HL-60/S4 treated with phorbol 12-myristate 13-acetate at 8.2 ng/mL for 4 days and 3 days (cell line): Measurements from ENCODE around the gene KIF23.

Experiments used
- in situ Hi-C: fragments of 300-500 bp; cut with MboI; formaldehyde crosslinking; loops from 2 replicates; pipeline ENCODE4 v1.15.0; 2022; ENCODE audit warnings: low sequenced_read_pairs

The KIF23 gene

DNA sequence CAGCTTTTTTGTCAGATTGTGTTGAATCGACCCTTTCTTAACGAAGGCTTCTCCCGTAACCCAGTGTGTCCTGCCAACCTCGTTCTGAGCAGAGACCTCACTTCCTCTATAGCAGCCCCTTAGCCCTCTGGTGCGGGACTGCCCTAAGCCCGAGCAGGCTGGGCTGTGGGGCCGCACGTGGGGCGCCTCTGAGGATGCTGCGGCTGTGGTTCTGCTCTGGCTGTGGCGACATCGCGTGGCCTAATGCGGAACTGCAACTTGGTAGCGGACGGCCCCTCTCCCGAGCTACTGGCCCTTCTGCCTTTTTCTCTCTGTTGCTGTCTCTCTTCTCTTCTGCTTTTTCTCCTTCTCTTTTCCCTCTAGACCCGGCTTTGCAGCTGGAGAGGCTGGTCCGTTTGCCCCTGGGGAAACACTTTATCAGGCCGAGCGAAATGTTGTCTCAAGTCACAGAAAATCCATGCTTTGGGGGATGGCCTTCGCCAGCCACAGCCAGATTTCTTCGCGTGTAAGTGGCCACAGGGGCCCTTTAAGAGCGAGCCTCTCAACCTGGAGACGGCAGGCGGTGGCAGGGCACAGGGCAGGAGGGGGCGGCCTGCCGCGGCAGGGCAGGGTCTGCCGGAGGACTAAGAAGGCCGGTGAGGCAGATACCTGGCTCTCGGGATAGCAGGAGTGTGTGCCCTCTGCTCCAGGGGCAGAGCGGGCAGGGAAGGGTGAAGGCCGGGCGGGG is 19.4 kb upstream of the KIF23 start:
- in situ Hi-C loops: no loop called here

- in situ Hi-C loops: no loop called here
Observed at GRCh38 chr15:69395460-69395859, 18.7 kb upstream of the KIF23 start.

- in situ Hi-C loops: no loop called here
Observed at GRCh38 chr15:69395991-69396390, 18.2 kb upstream of the KIF23 start.

DNA sequence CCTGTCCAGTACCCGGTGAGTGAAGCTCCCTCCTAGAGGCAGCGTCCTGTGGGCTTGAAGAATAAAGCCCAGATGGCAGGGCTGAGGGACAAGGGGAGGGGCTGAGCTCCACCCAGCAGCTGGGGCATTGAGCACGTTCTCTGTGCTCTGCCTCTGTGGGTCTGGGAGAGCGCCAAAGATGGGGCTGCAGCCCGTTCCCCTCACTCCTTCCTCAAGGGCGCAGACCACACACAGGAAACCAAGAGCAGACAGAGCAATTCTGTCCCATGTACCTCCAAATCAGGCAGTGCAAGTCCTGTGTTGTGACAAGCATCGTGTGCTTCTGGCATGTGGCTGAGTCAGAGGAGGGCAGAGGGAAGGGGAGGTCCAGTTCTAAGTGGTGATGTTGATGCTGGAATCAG is 15.7 kb upstream of the KIF23 start:
- in situ Hi-C loops: no loop called here

GRCh38 chr15:69400850-69401249 is 13.3 kb upstream of the KIF23 start:
- in situ Hi-C loops: loop anchor here (5.0 kb wide), 1 partner anchor 334 kb away; no protein-coding TSS in a partner anchor

GRCh38 chr15:69402816-69403215 is 11.3 kb upstream of the KIF23 start:
- in situ Hi-C loops: loop anchor here (5.0 kb wide), 1 partner anchor 336 kb away; no protein-coding TSS in a partner anchor

DNA sequence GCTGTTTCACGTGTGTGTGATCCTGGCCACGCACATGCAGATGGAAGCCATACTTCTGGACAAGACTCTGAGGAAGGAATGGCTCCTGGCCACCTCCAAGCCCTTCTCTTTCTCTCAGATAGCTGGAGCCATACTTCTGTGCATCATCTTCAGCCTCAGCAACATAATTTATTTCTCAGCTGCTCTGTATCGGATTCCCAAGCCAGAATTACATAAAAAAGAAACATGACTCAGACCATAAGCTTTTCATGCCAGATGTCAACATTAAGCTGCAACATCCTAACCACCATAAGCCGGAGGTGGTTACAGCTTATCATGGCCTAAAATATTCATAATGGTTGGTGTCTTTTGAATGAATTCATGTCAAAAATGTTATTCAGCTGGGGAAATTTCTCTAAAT is 10.6 kb upstream of the KIF23 start:
- in situ Hi-C loops: loop anchor here (5.0 kb wide), 1 partner anchor 336 kb away; no protein-coding TSS in a partner anchor

GRCh38 chr15:69405110-69405509 is 9.0 kb upstream of the KIF23 start:
- in situ Hi-C loops: no loop called here

GRCh38 chr15:69407719-69408400 is 6.3 kb upstream of the KIF23 start:
- in situ Hi-C loops: no loop called here

GRCh38 chr15:69408841-69409240 is 5.3 kb upstream of the KIF23 start:
- in situ Hi-C loops: no loop called here

- in situ Hi-C loops: no loop called here
Observed at GRCh38 chr15:69410248-69410874, 3.8 kb upstream of the KIF23 start.

- in situ Hi-C loops: no loop called here
Observed at GRCh38 chr15:69412274-69412673, 1.9 kb upstream of the KIF23 start.

DNA sequence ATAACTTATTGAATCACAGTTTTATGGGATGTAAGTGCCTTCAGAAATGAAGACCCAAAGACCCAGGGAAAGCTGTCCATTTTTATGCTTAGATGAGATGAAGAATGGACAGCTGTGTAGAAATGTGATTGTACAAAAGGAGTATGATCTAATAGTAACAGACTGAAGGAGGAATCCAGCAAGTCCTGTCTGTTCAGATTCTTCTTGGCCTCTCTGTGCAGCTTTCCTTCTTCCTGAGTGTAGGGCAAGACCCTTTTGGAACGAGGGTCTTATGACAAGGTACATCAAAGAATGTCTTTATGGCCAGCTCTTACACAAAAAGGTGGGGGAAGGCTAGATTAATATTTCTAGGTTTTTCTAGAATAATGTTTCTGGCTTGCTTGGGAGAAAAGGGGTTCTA is 1.4 kb upstream of the KIF23 start:
- in situ Hi-C loops: no loop called here

GRCh38 chr15:69414701-69415167 is 585 bp downstream of the KIF23 start:
- in situ Hi-C loops: no loop called here

- in situ Hi-C loops: no loop called here
Observed at GRCh38 chr15:69415381-69415780, 1.2 kb downstream of the KIF23 start.

DNA sequence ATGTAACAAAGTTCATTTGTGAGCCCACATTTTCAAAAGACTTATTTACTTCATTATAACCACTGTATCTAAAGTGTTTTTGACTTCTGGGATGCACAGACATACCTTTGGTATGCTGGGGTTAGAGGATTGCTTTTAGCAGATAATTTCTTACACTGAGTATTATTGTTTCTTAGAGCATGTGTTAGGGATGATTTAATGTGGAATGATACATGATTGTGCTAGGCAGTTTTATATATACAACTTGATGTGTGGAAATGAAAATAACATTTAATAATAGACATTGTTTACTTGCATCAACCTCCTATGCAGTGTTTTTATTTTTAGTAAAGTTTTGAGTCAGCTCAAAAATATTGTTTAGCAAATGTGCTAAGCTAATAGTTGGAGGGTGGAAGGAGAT is 3.4 kb downstream of the KIF23 start:
- in situ Hi-C loops: no loop called here

DNA sequence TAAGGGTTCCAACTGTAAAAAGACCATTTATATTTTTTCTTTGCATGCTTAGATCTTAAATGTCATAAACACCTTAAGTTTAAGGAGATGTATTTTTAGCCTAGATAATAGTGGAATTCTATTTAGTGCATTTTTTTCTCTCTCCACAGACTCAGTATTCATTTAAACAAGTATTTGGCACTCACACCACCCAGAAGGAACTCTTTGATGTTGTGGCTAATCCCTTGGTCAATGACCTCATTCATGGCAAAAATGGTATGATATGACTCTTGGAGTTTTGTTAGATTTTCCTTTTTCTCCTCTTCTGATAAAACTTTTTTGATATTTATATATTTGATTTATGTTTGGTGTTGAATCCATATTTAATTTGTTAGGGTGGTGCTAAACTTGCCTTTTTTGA is 7.3 kb downstream of the KIF23 start:
- in situ Hi-C loops: no loop called here

GRCh38 chr15:69422336-69422895 is 8.3 kb downstream of the KIF23 start:
- in situ Hi-C loops: no loop called here

GRCh38 chr15:69424001-69424400 is 9.9 kb downstream of the KIF23 start:
- in situ Hi-C loops: no loop called here

DNA sequence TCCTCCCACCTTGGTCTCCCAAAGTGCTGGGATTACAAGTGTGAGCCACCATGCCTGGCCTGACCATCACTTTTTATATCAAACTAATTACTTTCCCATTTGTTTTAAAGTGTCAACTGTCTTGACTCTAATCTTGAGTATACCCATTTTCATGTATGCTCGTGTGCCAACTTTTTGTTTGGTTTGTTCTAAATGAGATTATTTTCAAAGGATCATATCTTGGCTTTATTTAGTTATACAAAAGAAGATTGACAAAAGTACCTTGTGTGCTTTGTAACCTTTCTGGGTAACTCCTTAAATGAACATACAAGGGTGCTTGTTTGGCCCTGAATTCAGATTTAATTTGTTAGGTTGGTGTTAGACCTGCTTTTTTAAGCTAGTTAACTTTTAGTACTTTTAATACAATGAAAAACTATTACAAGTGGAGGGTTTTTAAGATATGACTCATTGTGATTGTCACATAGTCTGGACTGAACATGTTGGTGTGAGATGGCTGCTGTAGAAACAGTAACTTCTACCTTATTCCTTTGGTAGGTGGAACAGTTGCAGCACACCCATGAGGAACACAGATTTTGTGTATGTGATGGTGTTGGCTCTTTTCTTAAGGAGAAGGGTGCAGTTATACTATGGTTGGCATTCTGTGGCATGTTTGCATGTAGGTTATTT is 10.7 kb downstream of the KIF23 start:
- in situ Hi-C loops: no loop called here

GRCh38 chr15:69433831-69434230 is 19.7 kb downstream of the KIF23 start:
- in situ Hi-C loops: no loop called here
